ENCODE measurements around the gene SLC9A9.

Gene SLC9A9

GRCh38 chr3:143634991-143635390 lies 213.3 kb downstream of the SLC9A9 start:
- Histone ChIP-seq H3K9me3 (ENCODE audit: control insufficient read depth, insufficient read depth, low read length) (no peaks in the 10 kb centered on the region), H3K36me3 (ENCODE audit: insufficient read depth, low read length) (no peaks in the 10 kb centered on the region), H3K9ac (ENCODE audit: low read depth, low read length) (no peak overlapping the region), H3K4me1 (ENCODE audit: insufficient read depth, low read length) (no peaks in the 10 kb centered on the region)

GRCh38 chr3:143634427-143634826 lies 213.8 kb downstream of the SLC9A9 start:
- no peaks in the 10 kb centered on the region for H3K36me3 ChIP-seq (ENCODE audit: insufficient read depth, low read length)
- H3K9me3 ChIP-seq (ENCODE audit: control insufficient read depth, insufficient read depth, low read length), result no peaks in the 10 kb centered on the region
- H3K9ac ChIP-seq (ENCODE audit: low read depth, low read length), result no peak overlapping the region
- no peaks in the 10 kb centered on the region for H3K4me1 ChIP-seq (ENCODE audit: insufficient read depth, low read length)

- Histone ChIP-seq H3K4me1 (ENCODE audit: insufficient read depth, low read length) (no peaks in the 10 kb centered on the region), H3K9me3 (ENCODE audit: control insufficient read depth, insufficient read depth, low read length) (no peaks in the 10 kb centered on the region), H3K9ac (ENCODE audit: low read depth, low read length) (no peak overlapping the region), H3K36me3 (ENCODE audit: insufficient read depth, low read length) (no peaks in the 10 kb centered on the region)
These were observed 214.5 kb downstream of the SLC9A9 start for GRCh38 chr3:143633816-143634215.

GRCh38 chr3:143629726-143630125 lies 218.5 kb downstream of the SLC9A9 start:
- H3K36me3 ChIP-seq (ENCODE audit: insufficient read depth, low read length), result no peaks in the 10 kb centered on the region
- H3K9me3 ChIP-seq (ENCODE audit: control insufficient read depth, insufficient read depth, low read length), result no peaks in the 10 kb centered on the region
- H3K4me1 ChIP-seq (ENCODE audit: insufficient read depth, low read length), result no peaks in the 10 kb centered on the region
- no peak overlapping the region for H3K9ac ChIP-seq (ENCODE audit: low read depth, low read length)

- Histone ChIP-seq H3K9ac (ENCODE audit: low read depth, low read length) (no peak overlapping the region), H3K9me3 (ENCODE audit: control insufficient read depth, insufficient read depth, low read length) (no peaks in the 10 kb centered on the region), H3K4me1 (ENCODE audit: insufficient read depth, low read length) (no peaks in the 10 kb centered on the region), H3K36me3 (ENCODE audit: insufficient read depth, low read length) (no peaks in the 10 kb centered on the region)
These were observed 219.3 kb downstream of the SLC9A9 start for GRCh38 chr3:143628971-143629370.

- Histone ChIP-seq H3K4me1 (ENCODE audit: insufficient read depth, low read length) (no peaks in the 10 kb centered on the region), H3K36me3 (ENCODE audit: insufficient read depth, low read length) (no peaks in the 10 kb centered on the region), H3K9me3 (ENCODE audit: control insufficient read depth, insufficient read depth, low read length) (no peaks in the 10 kb centered on the region), H3K9ac (ENCODE audit: low read depth, low read length) (no peak overlapping the region)
These were observed 220.9 kb downstream of the SLC9A9 start for GRCh38 chr3:143627336-143627735.

GRCh38 chr3:143619231-143619630 lies 229.0 kb downstream of the SLC9A9 start:
- Histone ChIP-seq H3K4me1 (ENCODE audit: insufficient read depth, low read length) (no peaks in the 10 kb centered on the region), H3K9me3 (ENCODE audit: control insufficient read depth, insufficient read depth, low read length) (no peaks in the 10 kb centered on the region), H3K36me3 (ENCODE audit: insufficient read depth, low read length) (no peaks in the 10 kb centered on the region), H3K9ac (ENCODE audit: low read depth, low read length) (no peak overlapping the region)

- no peaks in the 10 kb centered on the region for H3K9me3 ChIP-seq (ENCODE audit: control insufficient read depth, insufficient read depth, low read length)
- no peaks in the 10 kb centered on the region for H3K4me1 ChIP-seq (ENCODE audit: insufficient read depth, low read length)
- no peaks in the 10 kb centered on the region for H3K36me3 ChIP-seq (ENCODE audit: insufficient read depth, low read length)
- H3K9ac ChIP-seq (ENCODE audit: low read depth, low read length), result no peak overlapping the region
These were observed 231.2 kb downstream of the SLC9A9 start for GRCh38 chr3:143617050-143617449.

GRCh38 chr3:143613226-143613625 lies 235.0 kb downstream of the SLC9A9 start:
- Histone ChIP-seq H3K4me1 (ENCODE audit: insufficient read depth, low read length) (no peaks in the 10 kb centered on the region), H3K9me3 (ENCODE audit: control insufficient read depth, insufficient read depth, low read length) (no peaks in the 10 kb centered on the region), H3K36me3 (ENCODE audit: insufficient read depth, low read length) (no peaks in the 10 kb centered on the region), H3K9ac (ENCODE audit: low read depth, low read length) (no peak overlapping the region)

GRCh38 chr3:143612541-143612940 lies 235.7 kb downstream of the SLC9A9 start:
- H3K4me1 ChIP-seq (ENCODE audit: insufficient read depth, low read length), result no peaks in the 10 kb centered on the region
- no peaks in the 10 kb centered on the region for H3K9me3 ChIP-seq (ENCODE audit: control insufficient read depth, insufficient read depth, low read length)
- H3K36me3 ChIP-seq (ENCODE audit: insufficient read depth, low read length), result no peaks in the 10 kb centered on the region
- no peak overlapping the region for H3K9ac ChIP-seq (ENCODE audit: low read depth, low read length)

- H3K9me3 ChIP-seq (ENCODE audit: control insufficient read depth, insufficient read depth, low read length), result no peaks in the 10 kb centered on the region
- H3K9ac ChIP-seq (ENCODE audit: low read depth, low read length), result no peak overlapping the region
- no peaks in the 10 kb centered on the region for H3K4me1 ChIP-seq (ENCODE audit: insufficient read depth, low read length)
- H3K36me3 ChIP-seq (ENCODE audit: insufficient read depth, low read length), result no peaks in the 10 kb centered on the region
These were observed 239.3 kb downstream of the SLC9A9 start for GRCh38 chr3:143608966-143609365.

GRCh38 chr3:143605233-143605950 lies 242.9 kb downstream of the SLC9A9 start:
- Histone ChIP-seq H3K4me1 (ENCODE audit: insufficient read depth, low read length) (peaks cover 11% of the 10 kb centered on the region; the same call in 1 of the 2 replicates), H3K9ac (ENCODE audit: low read depth, low read length) (no peak overlapping the region), H3K9me3 (ENCODE audit: control insufficient read depth, insufficient read depth, low read length) (no peaks in the 10 kb centered on the region), H3K36me3 (ENCODE audit: insufficient read depth, low read length) (no peaks in the 10 kb centered on the region)

- Histone ChIP-seq H3K9me3 (ENCODE audit: control insufficient read depth, insufficient read depth, low read length) (no peaks in the 10 kb centered on the region), H3K36me3 (ENCODE audit: insufficient read depth, low read length) (no peaks in the 10 kb centered on the region), H3K9ac (ENCODE audit: low read depth, low read length) (no peak overlapping the region), H3K4me1 (ENCODE audit: insufficient read depth, low read length) (peaks cover 11% of the 10 kb centered on the region; the same call in 1 of the 2 replicates)
These were observed 243.7 kb downstream of the SLC9A9 start for GRCh38 chr3:143604402-143605185.

- H3K9me3 ChIP-seq (ENCODE audit: control insufficient read depth, insufficient read depth, low read length), result no peaks in the 10 kb centered on the region
- peaks cover 18% of the 10 kb centered on the region for H3K4me1 ChIP-seq (ENCODE audit: insufficient read depth, low read length)
- H3K36me3 ChIP-seq (ENCODE audit: insufficient read depth, low read length), result no peaks in the 10 kb centered on the region
- no peak overlapping the region for H3K9ac ChIP-seq (ENCODE audit: low read depth, low read length)
These were observed 244.5 kb downstream of the SLC9A9 start for GRCh38 chr3:143603774-143604173.
